Glomerular endothelial cell (primary cell): ENCODE data around the gene GSTA1. TPM values are rescaled to one million over a fixed set of nuclear protein-coding genes. Genes with fewer than 3 reads are reported as not detected.
"Not testable (repeated sequence)": the region's sequence is repeated elsewhere in the genome, so short reads cannot be mapped to it uniquely, and the experiment has no call there.

Source experiments
- DNase-seq: peaks from one replicate; pipeline ENCODE4 v3.0.0-alpha.2; 2011; ENCODE audit warnings: low read depth, low spot score; ENCODE audit errors: extremely low read depth
- total RNA-seq: library from RNA; depleted of rRNA; stranded (reverse); fragments of >200 nt; gene quantifications from 2 replicates; pipeline ENCODE4 v1.2.3, GENCODE V29; 2015

GSTA1 gene
- total RNA-seq, 1 donor from 2014 or later: not detected

DNA sequence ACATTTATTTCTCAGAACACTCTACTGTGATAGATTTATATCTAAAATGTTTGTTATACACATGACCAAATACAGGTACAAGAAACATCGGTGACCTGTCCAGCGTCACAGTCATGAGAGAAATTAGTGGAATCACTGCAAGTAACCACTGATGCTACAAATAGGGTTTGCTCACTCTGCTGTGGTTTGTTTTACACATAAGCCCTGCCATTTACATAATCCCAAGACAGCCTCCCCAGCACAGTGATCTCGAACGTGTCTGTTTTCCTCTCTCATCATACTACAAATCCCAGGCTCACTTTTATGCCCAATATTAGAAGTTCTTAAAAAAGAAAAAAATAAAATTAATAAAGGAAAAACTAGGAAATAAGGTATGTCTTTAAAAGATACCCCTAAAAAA, 6.2 kb upstream of the GSTA1 start:
- DNase-seq: not testable (repeated sequence)

GRCh38 chr6:52808660-52809059, 5.0 kb upstream of the GSTA1 start:
- no peak for DNase-seq

DNA sequence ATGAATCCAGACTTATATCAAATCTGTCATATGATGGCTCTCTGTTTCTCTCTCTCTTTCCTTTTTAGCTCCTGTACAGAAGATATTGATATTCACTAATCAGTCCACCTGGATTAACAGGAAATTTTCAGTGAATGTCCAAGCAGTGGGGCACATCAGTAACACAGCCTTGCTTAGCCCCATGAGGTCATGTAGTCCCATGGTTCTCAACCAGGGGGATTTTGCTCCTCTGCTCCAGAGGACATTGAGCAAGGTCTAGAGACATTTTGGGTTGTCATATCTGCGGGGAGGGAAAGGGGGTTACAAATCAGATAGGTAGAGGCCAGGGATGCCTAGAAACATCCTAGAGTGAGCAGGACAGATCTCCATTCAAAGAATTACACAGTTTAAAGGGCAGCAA, 810 bp downstream of the GSTA1 start:
- DNase-seq: no peak

DNA sequence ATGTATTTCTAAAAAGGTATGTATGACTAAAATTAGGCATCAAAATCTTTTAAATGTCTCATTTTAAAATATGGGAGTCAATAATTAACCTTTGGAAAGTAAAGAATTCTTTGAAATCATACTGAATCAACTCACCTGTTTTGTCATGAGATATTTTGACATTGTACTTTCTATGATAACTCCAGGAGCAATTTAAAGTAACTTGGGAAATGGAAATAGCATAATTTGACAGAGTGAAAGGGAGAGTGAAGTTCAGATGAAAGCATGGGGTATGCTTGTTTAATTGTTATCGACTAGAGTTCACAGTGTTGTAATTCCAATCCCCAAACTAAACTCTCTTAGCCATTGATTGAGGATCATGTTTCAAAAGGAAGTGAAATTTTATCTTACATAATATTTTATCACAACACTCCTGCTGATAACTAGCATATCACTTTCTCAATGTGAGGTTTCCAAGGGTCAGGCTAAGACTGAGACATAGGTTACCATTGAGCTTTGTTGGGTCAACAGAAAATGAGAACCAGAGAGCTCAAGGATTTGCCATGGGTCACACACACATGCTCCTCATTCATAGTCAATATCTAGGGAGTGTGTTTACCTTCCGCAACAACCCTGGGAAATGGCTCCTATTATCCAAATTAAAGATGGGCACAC, 2.3 kb downstream of the GSTA1 start:
- DNase-seq: no peak

- DNase-seq: not testable (repeated sequence)
Observed at GRCh38 chr6:52799272-52799671, 4.3 kb downstream of the GSTA1 start.

- not testable (repeated sequence) for DNase-seq
Observed at GRCh38 chr6:52794366-52794765, 9.2 kb downstream of the GSTA1 start.

- no peak for DNase-seq
Observed at GRCh38 chr6:52790861-52791260, 12.8 kb downstream of the GSTA1 start.

GRCh38 chr6:52789658-52790057, 14.0 kb downstream of the GSTA1 start:
- DNase-seq: not testable (repeated sequence)

GRCh38 chr6:52788478-52788877, 15.1 kb downstream of the GSTA1 start:
- DNase-seq: no peak

GRCh38 chr6:52787917-52788316, 15.7 kb downstream of the GSTA1 start:
- no peak for DNase-seq

GRCh38 chr6:52786249-52786956, 17.2 kb downstream of the GSTA1 start:
- DNase-seq: no peak

- not testable (repeated sequence) for DNase-seq
Observed at GRCh38 chr6:52782696-52783274, 20.8 kb downstream of the GSTA1 start.

GRCh38 chr6:52782209-52782608, 21.4 kb downstream of the GSTA1 start:
- not testable (repeated sequence) for DNase-seq

GRCh38 chr6:52779237-52779636, 24.4 kb downstream of the GSTA1 start:
- DNase-seq: no peak

- DNase-seq: not testable (repeated sequence)
Observed at GRCh38 chr6:52776711-52777351, 26.8 kb downstream of the GSTA1 start.

DNA sequence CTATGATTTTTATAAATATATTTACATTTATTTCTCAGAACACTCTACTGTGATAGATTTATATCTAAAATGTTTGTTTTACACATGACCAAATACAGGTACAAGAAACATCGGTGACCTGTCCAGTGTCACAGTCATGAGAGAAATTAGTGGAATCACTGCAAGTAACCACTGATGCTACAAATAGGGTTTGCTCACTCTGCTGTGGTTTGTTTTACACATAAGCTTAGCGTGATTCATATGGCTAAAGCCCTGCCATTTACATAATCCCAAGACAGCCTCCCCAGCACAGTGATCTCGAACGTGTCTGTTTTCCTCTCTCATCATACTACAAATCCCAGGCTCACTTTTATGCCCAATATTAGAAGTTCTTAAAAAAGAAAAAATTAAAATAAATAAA, 34.2 kb downstream of the GSTA1 start:
- DNase-seq: not testable (repeated sequence)

- not testable (repeated sequence) for DNase-seq
Observed at GRCh38 chr6:52767658-52768057, 36.0 kb downstream of the GSTA1 start.

GRCh38 chr6:52763322-52763916, 40.2 kb downstream of the GSTA1 start, which contains the start of gene GSTA2:
GSTA2 (minus strand) TSS chr6:52763475; CDS start chr6:52757947, 5,528 bp downstream.
- not testable (repeated sequence) for DNase-seq

GRCh38 chr6:52761673-52762491, 41.7 kb downstream of the GSTA1 start:
- not testable (repeated sequence) for DNase-seq
